Endothelial cell (in vitro differentiated cells): ENCODE results near the gene MTCH1. TPM values are rescaled to one million over a fixed set of nuclear protein-coding genes. Genes with fewer than 3 reads are reported as not detected.

Experiments
- DNase-seq: peaks from one replicate; pipeline ENCODE4 v3.0.0; 2021; ENCODE audit warnings: low spot score
- H3K27ac Mint-ChIP-seq: one replicate; pipeline ENCODE4 v1.8.0; 2021; ENCODE audit warnings: mixed read lengths, inconsistent platforms; ENCODE audit not compliant: unreplicated experiment
- H3K27me3 Mint-ChIP-seq: one replicate; pipeline ENCODE4 v1.8.0; 2021; ENCODE audit warnings: mild to moderate bottlenecking, moderate library complexity, mixed read lengths, inconsistent platforms; ENCODE audit not compliant: unreplicated experiment
- H3K36me3 Mint-ChIP-seq: one replicate; pipeline ENCODE4 v1.8.0; 2021; ENCODE audit warnings: mild to moderate bottlenecking, low read depth, mixed read lengths, inconsistent platforms; ENCODE audit not compliant: unreplicated experiment
- H3K4me1 Mint-ChIP-seq: one replicate; pipeline ENCODE4 v1.8.0; 2021; ENCODE audit warnings: mild to moderate bottlenecking, mixed read lengths, inconsistent platforms; ENCODE audit not compliant: unreplicated experiment
- H3K4me3 Mint-ChIP-seq: one replicate; pipeline ENCODE4 v1.8.0; 2021; ENCODE audit warnings: mild to moderate bottlenecking, mixed read lengths, inconsistent platforms; ENCODE audit not compliant: unreplicated experiment
- H3K9me3 Mint-ChIP-seq: one replicate; pipeline ENCODE4 v1.8.0; 2021; ENCODE audit warnings: mixed read lengths, inconsistent platforms; ENCODE audit not compliant: unreplicated experiment
- CTCF ChIP-seq: fragments of 200-600 bp; sonication (generic); IDR thresholded peaks from one replicate; pipeline ENCODE4 v1.5.0; 2021; ENCODE audit warnings: antibody characterized with exemption; ENCODE audit not compliant: unreplicated experiment
- total RNA-seq: library from RNA; stranded (reverse); fragmentation: NEBNext Ultra II Directional; extraction: Animal tissue kit (Norgen Biotek cat#: 25700); gene quantifications from one replicate; pipeline ENCODE4 v1.2.1, GENCODE V29; 2021; ENCODE audit not compliant: unreplicated experiment

MTCH1 gene
- total RNA-seq, 1 donor from 2014 or later = 304 TPM

- Mint-ChIP-seq H3K4me1 (peaks cover 14% of the 10 kb centered on the region), H3K4me3 (peak overlapping the region; percentile 70), H3K36me3 (peaks cover 68% of the 10 kb centered on the region), H3K27me3 (peaks cover 5% of the 10 kb centered on the region), H3K27ac (no peak overlapping the region), H3K9me3 (no peaks in the 10 kb centered on the region)
- DNase-seq = no peak
- TF ChIP-seq CTCF = peak; percentile 51
These were observed 8.5 kb downstream of the MTCH1 start for GRCh38 chr6:36977470-36977941.

DNA sequence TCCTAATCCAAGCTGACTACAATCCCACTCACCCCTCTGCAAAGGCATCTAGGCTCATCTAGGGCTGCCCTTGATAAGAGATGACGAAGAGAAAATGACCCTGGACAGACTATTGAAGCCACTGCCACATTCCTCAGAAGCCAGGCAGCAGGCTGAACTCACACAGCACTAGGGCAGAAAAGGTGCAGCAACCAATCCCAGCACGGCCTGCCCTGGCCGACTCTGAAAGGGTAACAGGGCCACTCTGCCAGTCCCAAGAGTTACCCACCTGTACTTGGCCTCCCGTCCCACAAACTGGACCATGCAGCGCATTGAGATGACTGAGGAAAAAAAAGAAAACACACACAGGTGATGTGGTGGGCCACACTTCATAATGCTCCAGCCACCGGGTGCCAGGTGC lies 9.1 kb downstream of the MTCH1 start:
- peaks cover 12% of the 10 kb centered on the region for H3K4me1 Mint-ChIP-seq
- H3K4me3 Mint-ChIP-seq = no peak overlapping the region
- H3K27ac Mint-ChIP-seq = peak overlapping the region; percentile 57
- no peaks in the 10 kb centered on the region for H3K9me3 Mint-ChIP-seq
- DNase-seq = no peak
- TF ChIP-seq CTCF = no peak
- peaks cover 4% of the 10 kb centered on the region for H3K27me3 Mint-ChIP-seq
- peaks cover 71% of the 10 kb centered on the region for H3K36me3 Mint-ChIP-seq

DNA sequence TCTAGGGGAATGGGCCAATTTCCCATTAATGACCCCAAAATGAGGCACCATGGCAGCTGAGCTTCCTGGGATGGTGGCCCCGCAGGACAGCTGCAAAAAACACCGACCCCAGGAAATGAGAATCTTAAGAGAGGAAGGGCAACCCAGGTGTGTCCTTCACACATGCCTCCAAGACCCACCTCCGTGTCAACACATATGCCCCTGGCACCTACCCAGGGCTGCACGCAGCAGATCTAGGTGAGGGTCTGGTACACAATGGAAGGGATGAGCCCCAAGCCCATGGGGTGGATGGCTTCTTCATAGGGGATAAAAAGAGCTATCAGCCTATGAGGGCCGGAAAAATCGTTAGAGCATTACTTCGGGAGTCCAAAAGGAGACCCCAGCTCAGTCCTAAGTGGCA lies 9.5 kb downstream of the MTCH1 start:
- H3K4me3 Mint-ChIP-seq = peak overlapping the region; percentile 42
- DNase-seq = no peak
- H3K27me3 Mint-ChIP-seq = no peaks in the 10 kb centered on the region
- H3K27ac Mint-ChIP-seq = no peak overlapping the region
- no peaks in the 10 kb centered on the region for H3K9me3 Mint-ChIP-seq
- H3K4me1 Mint-ChIP-seq = peaks cover 8% of the 10 kb centered on the region
- TF ChIP-seq CTCF = no peak
- H3K36me3 Mint-ChIP-seq = peaks cover 71% of the 10 kb centered on the region

DNA sequence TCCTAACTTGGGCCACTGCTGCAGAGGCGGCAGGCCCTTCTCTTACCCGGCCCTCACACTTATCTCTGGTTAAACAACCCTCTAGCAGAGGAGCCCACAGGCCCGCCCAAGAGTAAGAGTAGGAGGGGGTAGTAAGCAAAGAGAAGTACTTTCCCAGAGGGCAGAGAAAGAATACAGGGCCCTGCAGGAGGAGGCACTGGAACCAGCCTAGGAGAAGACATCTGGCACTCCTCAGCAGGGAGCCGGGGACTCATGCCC lies 10.1 kb downstream of the MTCH1 start:
- Mint-ChIP-seq H3K9me3 (no peaks in the 10 kb centered on the region), H3K27me3 (no peaks in the 10 kb centered on the region), H3K4me1 (peaks cover 5% of the 10 kb centered on the region), H3K27ac (no peak overlapping the region), H3K4me3 (no peak overlapping the region), H3K36me3 (peaks cover 72% of the 10 kb centered on the region)
- DNase-seq = no peak
- TF ChIP-seq CTCF = no peak

DNA sequence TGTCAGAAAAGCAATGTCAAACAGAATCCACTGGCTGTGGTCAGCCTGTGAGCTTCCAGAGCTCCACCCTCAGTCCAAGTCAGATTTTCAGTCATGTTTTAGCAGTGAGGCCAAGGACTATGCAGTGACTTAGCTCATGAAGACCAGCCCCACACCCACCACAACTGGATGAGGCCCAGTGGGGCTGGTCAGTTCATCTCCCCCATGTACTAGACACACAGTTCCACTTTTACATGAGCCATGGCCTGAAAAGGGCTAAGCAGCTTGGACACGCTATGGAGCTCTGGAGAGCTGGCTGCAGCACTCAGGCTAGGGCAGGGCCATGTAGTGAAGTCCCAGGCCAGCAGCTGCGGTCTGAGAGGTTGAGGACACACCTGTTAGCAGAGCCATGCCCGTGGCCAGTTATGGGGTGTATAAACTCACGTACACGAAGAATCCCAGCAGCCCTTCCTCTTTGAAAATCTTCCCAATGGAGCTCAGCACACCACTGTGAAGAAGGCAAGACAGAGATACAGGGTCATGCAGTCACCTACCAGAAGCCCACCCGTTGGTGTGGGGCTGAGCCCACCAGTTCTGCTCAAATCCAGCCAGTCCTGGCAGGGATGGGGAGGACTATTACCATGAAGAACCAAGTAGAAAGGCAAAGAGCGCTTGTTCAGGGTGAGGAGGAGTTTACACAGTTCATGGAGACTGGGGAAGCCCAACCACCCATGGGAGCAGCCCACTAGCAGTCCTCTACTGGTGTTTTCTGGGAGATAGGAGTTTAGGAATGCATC lies 10.6 kb downstream of the MTCH1 start:
- H3K36me3 Mint-ChIP-seq = peaks cover 70% of the 10 kb centered on the region
- no peaks in the 10 kb centered on the region for H3K9me3 Mint-ChIP-seq
- TF ChIP-seq CTCF = no peak
- no peak for DNase-seq
- peaks cover 2% of the 10 kb centered on the region for H3K4me1 Mint-ChIP-seq
- H3K4me3 Mint-ChIP-seq = no peak overlapping the region
- no peak overlapping the region for H3K27ac Mint-ChIP-seq
- H3K27me3 Mint-ChIP-seq = no peaks in the 10 kb centered on the region
